NCI-H226 (cell line): Measurements from ENCODE around the gene CATSPER3.

Experiments
- DNase-seq: peaks from one replicate; pipeline ENCODE4 v3.0.0-alpha.2; 2015

Gene CATSPER3

DNA sequence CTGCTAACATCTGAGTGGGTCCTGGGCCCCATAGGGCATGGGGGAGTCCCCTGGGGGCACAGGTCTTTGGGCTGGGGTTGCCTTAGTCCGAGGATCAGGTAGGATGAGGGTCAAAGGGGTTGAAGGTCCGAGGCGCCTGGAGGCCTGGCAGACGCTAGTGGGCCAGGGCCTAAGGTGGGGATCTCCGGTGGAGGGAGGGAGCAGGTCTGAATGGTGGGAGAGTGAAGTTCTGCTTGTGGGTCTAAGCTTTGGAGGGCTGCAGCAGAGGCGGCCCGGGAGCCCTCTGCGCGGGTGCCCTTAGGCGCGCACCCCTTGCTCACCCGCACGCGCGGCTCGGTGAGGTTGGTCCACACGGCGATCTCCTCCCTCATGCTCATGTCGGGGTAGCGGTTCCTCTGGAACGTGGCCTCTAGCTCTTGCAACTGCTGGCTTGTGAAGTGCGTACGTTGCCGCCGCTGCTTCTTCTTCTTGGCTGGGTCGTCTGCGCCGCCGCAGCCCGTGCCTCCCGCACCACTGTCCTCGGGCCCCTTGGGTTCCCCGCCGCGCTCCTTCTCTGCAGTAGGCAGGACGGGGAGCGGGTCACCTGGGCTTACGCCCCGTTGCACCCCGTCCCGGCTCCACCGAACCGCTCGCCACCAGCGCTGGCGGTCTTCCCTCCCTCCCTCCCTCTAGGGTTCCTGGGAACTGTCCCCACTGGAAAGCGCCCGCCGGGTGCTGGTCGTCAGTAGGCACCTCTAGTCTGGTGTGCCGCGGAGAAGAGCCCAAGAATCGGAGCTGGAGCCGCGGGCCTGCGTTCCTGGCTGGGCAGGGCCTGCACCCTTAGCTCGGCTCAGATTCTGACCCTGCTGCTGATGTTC is 63.5 kb downstream of the CATSPER3 start:
- no peak for DNase-seq

DNA sequence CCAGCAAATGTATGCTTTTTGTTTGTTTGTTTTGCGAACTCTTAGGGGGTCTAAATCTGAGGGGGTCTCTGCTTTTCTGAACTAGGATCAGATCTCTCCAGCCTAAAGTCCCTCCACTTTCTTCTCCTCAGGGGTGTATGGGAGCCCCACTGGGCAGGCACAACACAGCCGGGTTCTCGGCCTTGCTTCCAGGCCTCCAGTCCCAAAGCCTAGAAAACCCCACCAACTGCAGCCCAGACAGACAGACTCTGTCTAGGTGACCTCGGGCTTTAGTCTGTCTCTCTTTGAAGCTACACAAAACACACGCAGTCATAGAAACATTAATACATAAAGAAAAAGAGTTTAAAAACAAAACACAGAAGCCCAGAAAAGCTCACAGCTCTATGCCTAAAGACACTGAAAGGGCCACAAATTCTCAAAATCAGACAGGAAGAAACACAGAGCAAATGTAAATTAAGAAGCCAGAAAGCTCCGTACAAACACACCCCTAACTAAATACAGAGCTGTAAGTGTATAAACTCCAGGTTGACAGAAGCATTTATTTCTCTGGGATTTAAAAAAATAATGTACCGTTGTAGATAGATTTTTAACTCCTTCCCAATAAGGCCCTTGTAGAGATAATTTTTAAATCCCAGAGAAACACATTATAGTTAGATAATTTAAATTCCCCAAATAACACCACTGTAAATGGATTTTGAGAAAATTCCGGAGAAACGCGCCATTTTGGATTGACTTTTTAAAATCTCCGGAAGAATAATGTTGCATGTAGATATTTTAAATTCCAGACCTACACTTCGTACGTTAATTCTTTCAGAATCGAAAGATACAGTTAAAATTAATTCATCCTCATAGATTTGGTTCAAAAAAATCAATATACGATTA is 64.3 kb downstream of the CATSPER3 start:
- DNase-seq: no peak

DNA sequence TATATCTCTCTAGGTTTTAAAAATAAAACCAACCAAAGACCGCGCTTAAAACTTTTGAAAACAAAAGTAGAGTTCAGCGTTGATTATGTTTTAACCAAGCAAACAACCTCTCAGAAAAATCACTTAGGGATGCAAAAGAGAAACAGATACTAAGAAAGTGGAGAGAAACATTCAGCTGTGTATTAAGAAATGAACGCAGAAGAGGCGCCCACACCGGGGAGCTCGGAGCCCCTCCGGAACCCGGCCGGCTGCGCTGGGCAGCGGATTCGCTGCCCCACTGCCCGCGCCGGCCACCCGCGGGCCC is 64.9 kb downstream of the CATSPER3 start:
- DNase-seq: no peak

DNA sequence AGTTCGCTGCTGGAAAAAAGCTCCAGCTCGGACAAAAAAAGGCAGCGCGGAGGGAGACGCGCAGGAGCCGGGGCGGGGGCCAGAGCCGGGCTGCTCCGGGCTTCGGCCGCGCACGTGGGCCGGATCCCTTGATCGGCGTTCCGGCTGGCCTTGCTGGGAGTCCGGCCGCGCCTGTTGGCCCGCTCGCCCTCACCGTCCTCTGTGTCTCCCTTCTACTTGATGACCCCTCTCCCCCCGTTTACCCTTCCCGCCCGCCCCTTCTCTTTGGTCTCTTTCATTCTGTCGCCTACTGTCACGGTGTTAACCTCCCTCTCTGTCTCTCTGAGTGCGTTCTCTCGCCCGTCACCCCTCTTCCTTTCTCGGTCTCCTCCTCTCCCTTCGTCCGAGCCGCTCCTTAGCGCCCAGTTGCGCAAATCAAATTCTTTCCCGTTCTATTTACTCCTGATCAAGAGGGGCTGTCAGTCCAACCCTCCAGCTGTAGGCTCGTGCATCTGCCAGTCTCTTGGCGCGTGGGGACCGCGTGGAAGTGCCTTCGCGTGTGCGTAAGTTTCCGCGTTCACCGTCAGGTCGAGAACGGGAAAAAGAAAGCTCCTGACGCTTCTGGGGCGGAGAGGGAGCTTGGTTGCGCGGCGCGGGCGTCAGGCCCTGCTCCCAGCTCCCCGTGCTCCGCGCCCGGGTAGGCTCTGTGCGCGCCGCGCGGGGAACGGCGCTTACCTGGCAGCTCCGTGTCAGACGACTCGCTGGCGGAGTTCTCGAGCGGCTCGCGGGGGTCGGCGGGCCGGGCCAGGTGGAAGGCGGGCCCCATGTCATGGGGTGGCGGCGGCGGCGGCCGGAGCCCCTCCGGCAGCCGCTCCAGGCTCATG is 65.5 kb downstream of the CATSPER3 start:
- no peak for DNase-seq

GRCh38 chr5:135033901-135034235 is 66.2 kb downstream of the CATSPER3 start, which contains the start of gene PITX1:
Gene PITX1, minus strand, starts transcription at chr5:135034228. Its CDS starts 347 bp downstream, at chr5:135033881.
- no peak for DNase-seq

- peak; percentile 45 for DNase-seq
Measured at GRCh38 chr5:135034236-135034962, 66.7 kb downstream of the CATSPER3 start.

DNA sequence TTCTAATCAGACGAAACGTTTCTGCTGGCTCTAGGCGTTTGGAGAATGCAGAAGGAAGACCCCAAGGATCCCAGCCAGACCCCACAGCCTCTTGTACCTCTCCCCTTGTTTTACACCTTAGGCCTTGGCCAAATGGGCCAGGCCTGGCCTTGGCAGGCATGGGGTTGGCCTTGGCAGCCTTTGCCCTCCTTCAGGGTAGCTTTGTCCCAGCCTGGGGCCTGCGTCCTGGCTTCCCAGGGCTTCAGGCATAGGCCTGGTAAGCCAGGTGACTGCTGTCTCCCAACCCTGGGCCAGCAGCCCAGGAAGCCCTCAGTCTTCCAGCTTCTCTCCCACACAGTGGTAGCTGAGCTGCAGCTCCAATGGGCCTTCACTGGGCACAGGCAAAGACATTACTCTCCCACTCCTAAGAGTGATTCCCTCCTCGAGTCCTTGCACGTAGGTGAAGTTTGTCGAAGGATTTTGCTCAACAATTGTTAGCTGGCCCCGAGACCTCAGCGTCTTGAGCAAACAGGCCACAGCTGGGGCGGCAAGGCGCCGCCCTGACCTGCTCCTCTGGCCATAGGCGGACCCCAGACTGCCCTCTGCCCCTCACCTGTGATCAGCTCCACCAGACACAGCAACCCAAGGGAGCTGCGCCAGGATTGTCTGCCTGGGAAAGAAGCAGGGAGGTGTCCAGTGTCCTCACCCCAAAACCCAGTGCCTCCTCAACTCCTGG is 67.4 kb downstream of the CATSPER3 start:
- peak; percentile 20 for DNase-seq

DNA sequence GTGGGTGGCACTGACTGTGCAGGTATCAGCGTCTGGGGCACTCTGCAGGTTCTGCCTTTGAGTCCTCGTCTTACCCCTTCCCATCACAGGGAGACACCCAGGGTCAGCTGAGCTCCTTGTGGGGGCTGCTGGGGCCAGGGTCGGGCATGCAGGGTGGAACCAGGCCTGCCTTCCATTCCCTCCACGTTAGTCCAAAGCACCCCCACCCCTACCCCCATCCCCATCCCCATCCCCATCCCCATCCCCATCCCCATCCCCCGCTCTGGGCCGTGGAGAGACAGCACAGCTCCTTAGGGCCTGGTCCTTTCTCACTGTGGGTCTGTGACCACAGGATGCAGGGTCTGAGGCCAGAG is 67.9 kb downstream of the CATSPER3 start:
- DNase-seq: no peak

GRCh38 chr5:135036405-135036804 is 68.7 kb downstream of the CATSPER3 start:
- DNase-seq: no peak

- DNase-seq: no peak
Measured at GRCh38 chr5:135037519-135038204, 70.0 kb downstream of the CATSPER3 start.

- no peak for DNase-seq
Measured at GRCh38 chr5:135038205-135038812, 70.6 kb downstream of the CATSPER3 start.

DNA sequence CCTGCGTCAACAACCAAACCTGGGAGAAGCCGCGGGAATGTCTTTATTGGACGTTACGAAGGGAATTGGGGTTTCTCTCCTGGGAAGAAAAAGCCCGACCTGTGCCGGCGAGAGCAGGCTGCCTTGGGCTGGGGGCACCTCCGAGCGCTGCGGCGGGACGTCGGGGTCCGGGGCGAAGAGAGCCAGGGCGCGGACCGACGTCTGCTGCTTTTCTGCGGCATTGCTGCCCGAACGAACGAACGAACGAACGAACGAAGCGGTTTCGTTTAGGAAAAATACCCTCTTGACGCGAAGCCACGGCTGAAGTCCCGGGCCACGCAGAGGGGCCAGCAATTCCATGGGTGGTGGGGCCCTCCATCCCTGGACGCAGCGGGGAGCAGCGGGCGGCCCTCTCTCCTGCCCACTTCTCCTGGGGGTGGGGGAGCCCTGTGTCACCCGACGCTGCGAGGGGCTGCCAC is 71.1 kb downstream of the CATSPER3 start:
- DNase-seq: no peak

DNA sequence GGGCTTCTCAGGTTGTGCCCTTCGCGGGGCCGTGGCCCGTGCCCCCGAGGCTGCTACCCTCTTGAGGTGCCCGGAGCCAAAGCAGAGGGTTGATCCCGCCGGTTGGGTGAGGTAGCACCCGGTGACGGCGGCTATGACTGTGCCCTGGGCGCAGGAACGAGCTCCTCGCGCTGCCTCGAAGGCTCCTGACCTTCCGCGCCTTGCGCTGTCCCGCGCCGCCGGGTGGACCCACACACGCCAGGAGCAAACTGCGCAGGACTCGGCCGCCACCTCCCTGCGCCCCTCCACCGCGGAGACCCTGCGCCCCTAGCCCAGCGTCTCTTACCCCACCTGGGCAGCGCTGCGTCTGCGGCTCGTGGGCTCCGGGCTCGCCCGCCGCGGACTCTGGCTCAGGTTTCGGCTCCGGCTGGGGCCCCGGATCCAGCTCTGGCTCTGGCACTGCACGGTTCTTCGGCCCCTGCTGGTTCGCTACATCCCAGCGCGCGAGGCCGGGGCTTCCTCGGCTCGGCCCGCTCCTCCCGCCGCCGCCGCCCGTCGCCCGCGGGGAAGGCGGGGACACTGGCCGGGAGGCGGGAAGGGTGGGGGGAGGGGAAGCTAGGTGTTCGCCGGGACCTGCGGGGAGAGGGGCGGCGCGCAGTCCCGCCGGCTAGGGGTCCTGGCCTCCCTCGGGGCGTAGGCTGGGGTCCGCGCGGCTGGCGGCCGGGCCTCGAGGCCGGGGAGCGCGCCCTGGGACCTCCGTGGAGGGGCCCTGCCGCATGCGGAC is 71.7 kb downstream of the CATSPER3 start:
- DNase-seq: no peak

GRCh38 chr5:135040034-135040332 is 72.3 kb downstream of the CATSPER3 start:
- no peak for DNase-seq

GRCh38 chr5:135040333-135041144 is 72.8 kb downstream of the CATSPER3 start:
- DNase-seq: no peak

DNA sequence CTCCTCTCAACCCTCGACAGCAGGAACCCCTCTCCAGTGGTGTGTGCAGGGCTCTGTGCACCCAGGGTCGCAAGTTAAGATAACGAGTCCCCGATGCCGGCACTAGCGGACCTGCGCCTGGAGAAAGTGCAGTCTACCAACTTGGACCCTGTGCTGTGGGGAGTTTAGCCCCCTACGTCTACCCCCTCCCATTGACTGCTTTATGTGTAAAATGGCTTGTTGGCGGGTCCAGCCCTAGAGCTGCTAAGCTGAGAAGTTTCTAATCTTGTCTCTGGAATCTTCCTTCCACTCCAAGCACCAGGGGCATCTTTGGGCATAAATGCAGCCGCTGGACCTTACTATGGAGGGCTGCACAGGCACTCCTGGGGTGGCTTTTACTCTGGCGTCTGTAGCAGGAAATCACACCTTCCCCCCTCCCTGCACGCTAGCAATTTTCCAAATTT is 73.5 kb downstream of the CATSPER3 start:
- DNase-seq: no peak

DNA sequence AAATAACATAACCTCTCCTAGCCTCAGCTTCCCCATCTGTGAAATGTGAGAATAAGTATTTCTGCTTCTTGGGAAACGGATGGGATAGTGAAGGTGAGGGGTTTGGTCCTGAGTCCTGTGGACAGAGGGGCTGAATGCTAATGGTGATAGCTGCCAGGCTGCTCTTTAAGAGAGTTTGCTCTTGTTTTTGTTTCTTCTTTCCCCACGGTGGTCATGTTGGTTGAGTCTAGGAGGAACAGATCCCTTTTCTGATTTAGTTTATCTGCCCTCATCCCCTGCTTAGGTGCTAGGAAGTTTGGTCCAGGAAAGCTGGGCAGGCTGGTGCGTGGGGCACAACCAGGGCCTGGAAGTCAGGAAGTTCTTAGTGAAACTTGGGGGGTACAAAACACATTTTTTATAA is 74.0 kb downstream of the CATSPER3 start:
- no peak for DNase-seq

DNA sequence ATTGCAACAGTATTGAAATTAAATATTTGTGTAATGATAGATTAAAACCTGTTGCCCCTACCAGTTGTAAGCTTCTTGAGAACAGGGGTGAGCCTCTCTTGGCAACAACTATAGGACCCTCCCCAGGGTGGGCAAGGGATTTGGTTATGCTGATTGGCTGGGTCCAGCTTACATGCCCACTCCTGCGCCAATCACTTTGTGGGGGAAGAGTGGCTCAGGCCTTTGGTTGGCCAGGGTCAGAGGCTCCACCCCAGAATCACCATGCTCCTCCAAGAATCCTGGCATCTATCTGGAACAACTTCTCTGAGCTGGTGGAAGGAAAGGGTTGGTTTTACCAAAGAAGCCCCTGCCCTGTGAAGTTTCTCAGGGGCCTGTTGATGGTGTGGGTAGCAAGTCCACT is 74.9 kb downstream of the CATSPER3 start:
- no peak for DNase-seq

- DNase-seq: no peak
Measured at GRCh38 chr5:135045488-135045887, 77.8 kb downstream of the CATSPER3 start.
